Fibroblast of peridontal ligament (primary cell): Measurements from ENCODE around the gene ARHGAP15.
"Not testable (repeated sequence)": the region's sequence is repeated elsewhere in the genome, so short reads cannot be mapped to it uniquely, and the experiment has no call there.

ENCODE experiments used
- DNase-seq: peaks from one replicate; pipeline ENCODE4 v3.0.0-alpha.2; 2010; ENCODE audit errors: extremely low read depth

Gene ARHGAP15

DNA sequence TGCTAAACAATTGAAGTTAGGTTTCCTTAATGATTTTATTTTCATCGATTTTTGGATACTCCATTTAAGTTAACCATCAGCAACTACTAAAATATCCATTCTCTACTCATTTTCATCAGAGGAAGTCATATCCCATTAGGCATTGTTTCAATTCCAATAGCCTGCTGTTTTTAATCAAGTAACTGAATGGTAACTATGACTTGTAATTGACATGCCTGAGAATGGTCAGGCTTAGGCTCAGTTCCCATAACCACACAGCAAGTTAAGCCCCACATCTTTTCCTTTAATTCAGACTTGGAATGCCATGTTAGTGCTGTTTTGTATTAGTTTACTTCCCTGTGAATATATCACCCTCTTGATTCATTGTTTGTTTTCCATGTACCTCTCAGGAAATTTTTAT lies 398.8 kb downstream of the ARHGAP15 start:
- peak; percentile 97 for DNase-seq

DNA sequence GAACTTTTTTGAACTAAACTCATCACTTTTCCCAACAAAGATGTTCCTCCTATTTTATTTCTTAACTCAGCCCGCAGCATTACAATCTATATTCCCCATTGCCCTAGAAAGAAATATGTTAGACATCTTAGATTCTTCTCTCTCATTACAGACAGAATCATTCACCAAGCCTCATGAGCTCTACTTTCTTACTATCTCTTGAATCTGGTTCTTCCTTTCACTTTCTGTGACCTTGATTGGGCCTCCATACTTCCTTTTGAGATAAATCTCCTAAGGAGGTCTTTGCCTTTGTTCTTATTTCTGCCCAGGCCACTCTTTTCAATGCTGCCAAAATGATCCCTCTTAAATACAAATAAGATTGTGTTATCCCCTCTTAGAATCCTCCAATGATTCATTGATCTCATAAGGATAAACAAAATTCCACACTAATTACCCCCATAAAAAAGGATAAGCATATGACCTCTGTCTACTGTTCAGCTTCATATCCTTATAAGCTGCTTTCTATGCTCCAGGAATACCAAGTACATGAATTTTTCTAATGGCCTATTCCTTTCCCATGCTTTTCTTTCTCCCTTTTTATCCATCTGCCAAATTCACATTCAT lies 400.0 kb downstream of the ARHGAP15 start:
- DNase-seq, result no peak

DNA sequence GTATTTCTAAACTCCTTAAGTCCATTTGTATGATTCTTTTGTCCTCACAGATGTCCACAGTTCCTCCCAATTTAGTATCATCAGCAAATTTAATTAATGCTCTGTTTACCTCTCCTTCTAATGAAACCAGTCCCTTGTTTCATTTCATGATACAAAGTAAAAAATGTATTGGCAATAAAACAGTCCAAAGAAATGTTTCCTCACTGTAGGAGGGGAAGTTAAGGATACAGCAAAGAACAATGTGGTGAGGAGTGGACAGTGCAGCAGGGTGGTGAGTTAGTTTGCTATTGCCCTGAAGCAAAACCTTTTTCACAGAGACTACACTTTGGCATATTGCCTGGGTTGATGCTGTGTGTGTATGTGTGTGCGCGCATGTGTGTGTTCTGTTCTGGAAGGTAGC lies 401.5 kb downstream of the ARHGAP15 start:
- DNase-seq, result no peak

DNA sequence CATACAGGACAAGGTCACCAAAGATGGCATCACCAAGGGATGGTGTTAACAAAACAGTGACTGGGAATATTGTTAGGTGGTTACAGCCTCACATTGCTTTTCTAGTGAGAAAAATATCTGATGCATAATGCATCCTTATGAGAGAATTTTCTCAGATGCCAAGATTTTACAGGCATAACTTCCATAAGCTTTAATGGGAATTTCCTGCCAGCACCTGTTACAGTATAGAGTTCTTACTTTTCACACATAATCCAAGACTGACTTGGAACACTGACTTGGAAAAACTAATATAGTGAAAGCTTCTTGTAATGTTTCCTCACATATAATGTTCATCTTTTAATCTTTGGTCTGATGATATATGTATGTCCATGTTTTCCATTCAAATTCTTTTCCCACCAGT lies 402.8 kb downstream of the ARHGAP15 start:
- DNase-seq, result no peak

DNA sequence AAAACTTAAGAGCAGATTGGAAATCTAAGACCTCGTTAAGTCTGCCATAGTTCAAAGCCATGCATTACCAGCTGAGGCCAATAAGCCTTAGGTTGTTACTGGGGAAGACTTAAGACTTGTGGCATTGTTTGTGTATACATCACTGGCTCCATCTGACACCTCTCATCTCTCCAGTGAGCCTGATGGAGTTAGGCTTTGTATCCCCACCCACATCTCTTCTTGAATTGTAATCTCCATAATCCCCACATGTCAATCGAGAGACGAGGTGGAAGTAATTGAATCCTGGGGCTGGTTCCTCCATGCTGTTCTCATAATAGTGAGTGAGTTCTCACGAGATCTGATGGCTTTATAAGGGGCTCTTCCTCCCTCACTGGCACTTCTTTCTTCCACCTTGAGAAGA lies 404.6 kb downstream of the ARHGAP15 start:
- DNase-seq, result no peak

DNA sequence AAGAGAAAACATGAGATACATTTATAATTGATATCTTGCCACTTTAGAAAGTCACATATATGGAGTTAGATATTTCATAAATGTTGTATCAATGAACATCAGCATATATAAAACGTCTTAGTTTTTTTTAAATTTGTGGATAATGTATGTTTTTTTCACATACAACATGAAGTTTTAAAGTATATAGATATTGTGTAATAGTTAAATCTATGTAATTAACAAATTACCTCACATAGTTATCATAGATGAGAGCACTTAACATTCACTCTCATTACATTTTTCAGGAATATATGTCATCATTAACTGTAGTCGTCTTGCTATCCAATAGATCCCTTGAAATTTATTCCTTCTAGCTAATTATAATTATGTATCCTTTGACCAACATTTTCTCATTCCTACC lies 406.6 kb downstream of the ARHGAP15 start:
- DNase-seq, result no peak

DNA sequence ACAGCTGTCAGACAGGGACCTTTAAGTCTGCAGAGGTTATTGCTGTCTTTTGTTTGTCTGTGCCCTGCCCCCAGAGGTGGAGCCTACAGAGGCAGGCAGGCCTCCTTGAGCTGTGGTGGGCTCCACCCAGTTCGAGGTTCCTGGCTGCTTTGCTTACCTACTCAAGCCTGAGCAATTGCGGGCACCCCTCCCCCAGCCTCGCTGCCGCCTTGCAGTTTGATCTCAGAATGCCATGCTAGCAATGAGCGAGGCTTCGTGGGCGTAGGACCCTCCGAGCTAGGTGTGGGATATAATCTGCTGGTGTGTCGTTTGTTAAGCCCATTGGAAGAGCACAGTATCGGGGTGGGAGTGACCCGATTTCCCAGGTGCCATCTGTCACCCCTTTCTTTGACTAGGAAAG lies 412.7 kb downstream of the ARHGAP15 start:
- not testable (repeated sequence) for DNase-seq

DNA sequence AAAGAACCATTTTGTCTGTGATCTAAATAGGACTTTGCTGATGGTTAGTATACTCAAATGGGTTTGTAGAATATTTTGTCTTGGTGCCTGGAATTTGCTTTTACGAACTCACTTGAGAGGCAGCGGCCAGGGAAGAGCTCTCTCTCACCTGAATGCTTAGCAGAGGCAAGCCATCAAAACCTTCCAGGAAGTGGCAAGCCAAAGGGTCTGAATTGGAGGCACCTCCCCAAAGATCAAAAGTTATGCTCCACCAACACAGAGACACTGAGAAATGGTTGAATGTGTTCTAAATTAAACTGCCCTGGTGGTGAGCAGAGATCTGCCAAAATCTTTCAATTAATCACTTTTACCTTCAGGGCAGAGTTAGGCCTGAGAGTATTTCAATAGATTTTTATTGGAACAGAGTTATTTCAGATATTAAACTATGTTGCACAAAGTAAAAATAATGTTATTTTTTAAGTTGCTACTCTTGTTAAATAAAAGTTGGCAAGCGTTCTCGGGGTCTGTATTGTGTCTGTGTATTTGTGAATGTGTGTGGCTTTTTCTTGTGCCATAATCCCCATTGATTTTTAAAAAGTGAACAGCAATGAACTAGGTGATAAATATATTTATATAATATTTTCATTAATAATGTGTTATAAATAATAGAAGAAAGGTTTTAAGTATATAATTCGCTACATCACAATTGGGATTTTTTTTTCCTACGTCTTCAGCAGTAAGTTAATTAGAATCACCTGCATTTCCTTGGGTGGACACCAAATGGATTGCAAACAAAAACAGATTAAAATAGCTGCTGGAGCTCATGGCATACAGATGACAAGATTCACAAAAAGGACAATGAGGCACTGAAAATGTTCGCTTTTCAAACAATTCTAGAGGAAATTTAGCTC lies 416.1 kb downstream of the ARHGAP15 start:
- DNase-seq, result peak; percentile 9

DNA sequence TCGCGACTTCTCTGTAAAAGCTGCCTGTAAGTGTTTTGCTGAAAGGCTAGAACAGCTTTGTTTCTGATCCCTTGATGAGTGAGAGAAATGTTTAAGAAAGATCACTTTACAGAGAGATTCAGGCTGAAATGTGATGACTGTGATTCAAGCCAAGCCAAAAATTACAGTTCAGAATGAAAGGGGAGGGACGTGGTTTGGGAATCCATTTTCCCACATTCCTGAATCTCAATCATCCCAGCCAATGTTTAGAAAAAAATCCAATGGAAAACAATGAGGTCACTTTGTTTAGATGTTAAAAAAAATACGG lies 416.7 kb downstream of the ARHGAP15 start:
- DNase-seq, result peak; percentile 97

DNA sequence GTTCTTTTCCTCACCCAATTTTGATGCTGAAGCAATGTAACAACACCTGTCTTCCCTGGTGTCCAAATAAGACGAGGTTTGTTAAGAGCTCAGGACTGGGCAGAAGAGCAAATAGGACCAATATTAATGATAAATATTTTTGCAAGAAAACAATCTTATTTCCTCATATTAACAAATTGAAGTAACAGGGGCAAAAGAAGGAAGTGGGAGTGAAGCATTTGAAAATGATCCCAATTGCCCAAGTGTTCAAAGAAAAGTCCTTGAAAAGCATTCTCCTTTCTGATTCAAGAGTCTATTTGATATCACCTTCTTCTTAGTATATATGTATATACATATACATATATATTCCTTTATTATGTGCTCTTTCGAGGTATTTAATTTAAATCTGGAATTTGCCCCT lies 418.8 kb downstream of the ARHGAP15 start:
- no peak for DNase-seq

DNA sequence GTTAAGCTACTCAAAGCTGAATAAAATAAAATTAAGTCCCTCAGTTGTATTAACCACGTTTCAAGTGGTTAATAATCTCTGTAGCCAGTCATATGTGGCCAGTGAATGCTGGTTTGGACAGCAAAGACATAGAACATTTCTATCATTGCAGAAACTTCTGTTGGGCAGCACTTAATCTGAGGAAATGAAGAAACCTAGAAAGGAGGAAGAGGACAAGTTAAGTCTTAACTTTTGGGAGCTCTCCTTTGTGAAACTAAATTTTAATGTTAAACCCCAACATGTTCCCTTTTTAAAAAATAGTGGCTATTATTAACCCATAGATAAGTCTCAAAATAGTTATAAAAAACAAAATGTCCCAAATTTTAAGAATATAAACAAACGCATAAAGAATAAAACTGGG lies 421.3 kb downstream of the ARHGAP15 start:
- no peak for DNase-seq

DNA sequence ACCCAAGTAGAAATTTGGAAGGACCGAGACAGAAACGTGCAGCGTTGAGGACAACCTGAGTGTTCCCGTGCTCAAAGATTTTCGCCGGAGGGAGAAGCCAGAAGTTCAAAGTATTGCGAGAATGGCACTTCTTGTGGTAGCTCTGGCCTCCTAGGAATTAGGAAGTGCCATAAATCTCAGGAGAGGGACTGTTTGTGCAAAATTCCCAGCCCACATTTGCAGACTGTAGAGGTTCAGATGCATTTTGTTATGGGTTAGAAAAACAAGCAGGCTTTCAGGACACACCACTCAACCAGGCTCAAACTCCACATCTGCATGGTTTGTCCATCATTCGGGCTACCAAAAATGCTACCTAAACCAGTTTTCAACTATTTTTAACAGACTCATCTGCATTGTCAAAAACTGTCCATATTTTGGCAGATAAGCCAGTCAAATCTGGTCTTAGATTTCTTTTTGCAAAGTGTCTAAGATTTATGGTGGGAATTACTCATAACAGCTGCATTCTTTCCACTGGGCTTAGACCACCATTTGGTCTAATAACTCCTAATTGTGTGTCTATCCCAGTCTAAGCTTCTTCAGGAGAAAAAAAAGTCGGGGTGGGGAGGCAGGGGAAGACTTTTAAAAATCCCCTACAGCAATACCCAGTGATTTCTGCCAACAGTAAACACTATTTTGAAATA lies 422.9 kb downstream of the ARHGAP15 start:
- DNase-seq, result peak; percentile 28

DNA sequence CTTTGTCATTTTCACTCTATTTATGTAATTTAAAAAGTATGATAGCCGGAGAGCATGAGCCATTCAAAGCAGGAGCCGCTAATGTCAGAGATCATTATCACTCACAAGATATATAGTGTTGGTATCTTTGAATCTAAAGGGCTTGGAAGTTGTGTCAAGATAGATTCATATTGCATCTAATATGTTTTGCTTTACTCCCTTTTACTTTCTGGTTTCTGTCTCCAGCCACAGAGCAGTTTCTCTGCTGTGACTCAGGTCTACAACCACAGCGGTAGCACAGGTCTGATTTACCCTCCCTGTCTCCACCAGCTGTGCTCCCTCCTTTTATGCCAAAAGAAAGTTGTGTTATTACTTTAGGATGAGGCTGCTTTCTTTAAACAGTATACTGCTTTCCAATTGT lies 424.0 kb downstream of the ARHGAP15 start:
- peak; percentile 29 for DNase-seq

DNA sequence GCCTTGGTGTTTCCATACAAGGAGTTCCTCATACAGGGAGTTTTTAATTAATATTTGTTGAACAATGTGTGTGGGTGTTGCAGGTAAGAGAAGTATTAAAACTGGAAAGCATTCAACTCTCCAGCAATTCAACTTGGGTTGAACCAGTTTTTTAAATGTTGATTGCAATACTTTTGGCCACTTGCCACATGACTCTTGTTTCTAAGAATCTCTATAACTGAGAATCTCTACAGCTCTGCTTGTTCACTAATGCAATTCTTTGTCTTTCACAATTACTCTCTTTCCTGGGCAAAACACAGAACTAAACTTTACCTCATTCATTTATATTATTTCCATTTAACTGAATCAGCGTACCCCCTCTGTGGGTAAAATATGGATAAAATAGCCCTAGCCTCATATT lies 429.4 kb downstream of the ARHGAP15 start:
- peak; percentile 93 for DNase-seq

DNA sequence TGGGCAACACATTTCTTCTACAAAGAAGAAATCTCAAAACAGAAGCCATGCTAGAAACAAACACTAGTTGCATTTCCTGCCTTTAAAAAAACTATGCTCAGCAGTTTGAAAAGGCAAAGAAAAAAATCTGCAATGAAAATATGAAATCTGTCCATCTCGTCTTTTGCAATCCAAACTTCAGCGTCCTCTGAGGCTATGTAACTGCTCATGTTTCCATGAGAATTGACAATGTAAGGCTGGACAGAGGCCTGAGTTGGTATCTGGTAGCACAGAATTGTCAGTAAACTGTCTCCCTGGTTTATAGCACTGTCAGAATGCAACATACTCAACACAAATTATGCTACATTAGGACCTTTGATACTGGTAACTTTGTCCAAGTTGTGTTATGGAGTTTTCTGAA lies 429.9 kb downstream of the ARHGAP15 start:
- peak; percentile 54 for DNase-seq

DNA sequence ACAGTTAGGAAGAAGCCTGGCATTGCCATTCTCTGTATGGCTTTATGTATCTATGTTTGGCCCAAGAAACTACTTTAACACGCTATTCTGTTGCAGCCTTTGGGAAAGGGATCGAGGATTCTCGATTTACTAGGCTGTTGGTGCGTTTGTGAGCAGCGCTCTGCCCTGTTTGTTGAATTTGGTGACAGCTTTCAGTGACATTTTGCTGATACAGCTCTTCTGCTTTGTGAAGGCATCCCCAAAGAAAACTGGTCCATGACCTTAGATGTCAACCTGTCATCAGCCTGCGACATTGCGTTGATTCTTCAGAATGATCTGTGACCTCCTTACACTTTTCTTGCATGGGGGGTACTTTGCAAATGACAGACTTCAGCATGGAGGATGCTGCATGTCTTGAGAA lies 431.5 kb downstream of the ARHGAP15 start:
- DNase-seq, result no peak

DNA sequence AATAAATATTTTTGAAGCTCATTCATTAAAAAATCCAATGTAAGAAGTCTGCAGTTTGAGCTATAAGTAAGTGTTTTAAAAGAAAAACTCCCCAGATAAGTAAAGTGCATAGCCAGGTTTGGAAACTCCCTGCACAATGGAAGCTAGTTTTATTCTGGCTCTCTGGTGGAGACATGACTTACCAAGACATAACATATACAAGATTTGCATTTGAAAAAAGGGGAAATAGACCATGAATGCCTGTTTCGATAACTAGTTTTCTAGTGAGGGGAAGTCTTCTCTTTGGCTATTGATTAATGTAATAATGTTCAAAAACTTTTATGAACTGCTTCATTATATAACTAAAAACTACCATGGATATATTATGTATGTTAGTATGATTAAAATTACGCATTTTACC lies 435.2 kb downstream of the ARHGAP15 start:
- DNase-seq, result no peak

DNA sequence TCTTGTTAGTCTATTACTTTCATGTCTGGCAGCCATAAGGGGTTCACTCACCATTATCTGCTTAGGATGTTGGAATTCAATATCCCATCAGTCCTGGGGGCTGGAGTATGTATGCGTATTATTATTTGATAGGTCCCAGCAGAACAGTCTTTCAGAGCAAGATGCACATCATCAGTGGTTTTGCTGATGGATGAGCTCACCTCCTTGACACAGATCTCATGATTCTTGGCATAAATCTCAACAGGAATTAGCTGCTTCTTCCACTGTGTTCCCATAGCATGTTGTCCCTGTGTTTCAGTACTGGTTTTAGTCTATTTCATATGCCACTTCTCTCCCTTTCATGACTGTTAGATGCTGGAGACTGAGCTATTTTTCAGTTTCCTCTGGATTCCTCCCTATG lies 442.5 kb downstream of the ARHGAP15 start:
- DNase-seq, result no peak

DNA sequence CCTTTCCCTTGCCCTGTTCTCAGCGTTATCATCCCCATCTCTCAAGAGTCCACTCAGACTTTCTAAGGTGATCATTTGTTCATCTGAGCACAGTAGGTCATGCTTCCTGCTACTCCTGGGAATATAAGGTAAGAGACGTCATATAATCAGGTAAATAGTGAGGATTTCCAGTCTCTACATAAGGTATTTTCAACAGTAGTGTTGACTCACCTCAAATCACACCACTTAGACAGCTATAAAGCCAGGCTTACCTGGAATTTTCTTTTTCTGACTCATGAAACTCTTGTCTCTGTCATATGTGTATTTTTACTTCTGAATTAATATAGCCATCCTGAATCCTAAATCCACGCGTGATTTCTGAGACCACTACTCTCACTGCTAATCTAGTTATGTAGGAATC lies 443.2 kb downstream of the ARHGAP15 start:
- no peak for DNase-seq

DNA sequence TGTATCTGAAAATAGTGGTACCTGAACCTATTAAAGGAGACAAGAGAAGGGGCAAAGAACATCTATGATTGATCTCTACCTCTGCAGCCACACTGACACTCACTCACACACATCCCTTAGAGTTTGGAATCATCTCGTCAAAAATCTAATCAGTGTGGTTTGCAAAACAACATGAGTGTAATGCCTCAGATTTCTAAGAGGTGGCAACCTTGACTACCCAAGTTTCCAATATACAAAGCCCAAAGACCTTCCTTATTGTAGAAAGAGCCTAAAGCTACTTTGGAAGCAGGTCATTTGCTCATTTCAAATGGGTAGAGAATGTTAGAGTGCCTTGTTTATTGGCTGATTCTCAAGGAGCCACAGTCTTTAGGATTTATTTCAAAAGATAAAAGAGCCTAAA lies 444.9 kb downstream of the ARHGAP15 start:
- peak; percentile 8 for DNase-seq

DNA sequence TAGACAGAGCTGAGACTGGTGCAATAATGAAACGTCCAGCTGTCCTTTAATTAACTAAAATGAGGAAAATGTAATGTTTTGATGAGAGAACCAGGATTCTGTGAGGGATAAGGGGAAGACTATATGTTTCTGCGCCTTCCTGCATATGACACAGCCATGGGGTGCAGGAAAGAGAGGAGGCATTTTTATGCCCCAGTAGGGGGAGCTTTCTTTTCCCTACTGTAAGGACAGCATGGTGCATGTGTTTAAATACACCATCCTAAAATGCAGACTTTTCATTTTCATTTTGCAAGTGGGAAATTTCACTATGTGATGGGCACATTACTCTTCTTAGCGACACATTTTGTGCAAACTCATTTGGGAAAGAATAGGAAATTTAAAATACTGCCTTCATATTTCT lies 446.1 kb downstream of the ARHGAP15 start:
- DNase-seq, result peak; percentile 24

DNA sequence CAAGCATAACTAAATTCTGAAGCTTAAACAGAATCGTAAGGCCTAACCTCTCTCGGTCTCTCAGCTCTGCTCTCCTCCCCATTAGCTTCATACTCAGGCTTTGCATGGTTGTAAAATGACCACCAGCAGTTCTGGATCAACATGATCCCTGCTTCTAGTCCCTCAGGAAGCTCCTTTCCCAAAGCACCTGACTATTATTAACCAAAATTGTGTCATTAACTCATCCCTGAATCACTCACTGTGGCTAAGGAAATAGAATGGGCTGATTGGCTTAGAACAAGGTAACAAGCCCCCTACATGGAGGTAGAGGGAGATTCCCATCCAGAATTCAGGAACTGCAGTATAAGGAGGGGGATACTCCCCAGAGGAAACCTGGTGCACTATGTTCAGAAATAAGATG lies 448.3 kb downstream of the ARHGAP15 start:
- DNase-seq, result no peak

DNA sequence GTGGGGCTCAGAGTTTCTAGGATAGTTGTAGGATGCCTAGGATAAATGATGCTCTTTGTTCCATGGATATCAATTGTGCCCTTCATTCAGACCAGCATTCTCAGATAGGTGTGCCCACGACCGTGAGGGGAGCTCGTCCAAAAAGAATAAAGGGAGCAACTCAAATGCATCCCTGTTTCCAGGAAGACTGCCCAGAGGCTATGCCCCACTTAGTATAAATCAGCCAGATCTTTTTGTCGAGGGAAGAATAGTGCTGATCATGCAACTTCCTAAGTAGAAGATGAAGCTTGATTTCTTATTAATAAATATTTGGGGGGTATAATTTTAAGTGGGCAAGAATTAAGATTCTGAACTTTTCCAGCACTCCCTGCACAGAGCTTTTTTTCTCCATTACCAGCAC lies 450.2 kb downstream of the ARHGAP15 start:
- DNase-seq, result no peak
